ENCODE measurements around the gene TSNAXIP1.

Gene TSNAXIP1

DNA sequence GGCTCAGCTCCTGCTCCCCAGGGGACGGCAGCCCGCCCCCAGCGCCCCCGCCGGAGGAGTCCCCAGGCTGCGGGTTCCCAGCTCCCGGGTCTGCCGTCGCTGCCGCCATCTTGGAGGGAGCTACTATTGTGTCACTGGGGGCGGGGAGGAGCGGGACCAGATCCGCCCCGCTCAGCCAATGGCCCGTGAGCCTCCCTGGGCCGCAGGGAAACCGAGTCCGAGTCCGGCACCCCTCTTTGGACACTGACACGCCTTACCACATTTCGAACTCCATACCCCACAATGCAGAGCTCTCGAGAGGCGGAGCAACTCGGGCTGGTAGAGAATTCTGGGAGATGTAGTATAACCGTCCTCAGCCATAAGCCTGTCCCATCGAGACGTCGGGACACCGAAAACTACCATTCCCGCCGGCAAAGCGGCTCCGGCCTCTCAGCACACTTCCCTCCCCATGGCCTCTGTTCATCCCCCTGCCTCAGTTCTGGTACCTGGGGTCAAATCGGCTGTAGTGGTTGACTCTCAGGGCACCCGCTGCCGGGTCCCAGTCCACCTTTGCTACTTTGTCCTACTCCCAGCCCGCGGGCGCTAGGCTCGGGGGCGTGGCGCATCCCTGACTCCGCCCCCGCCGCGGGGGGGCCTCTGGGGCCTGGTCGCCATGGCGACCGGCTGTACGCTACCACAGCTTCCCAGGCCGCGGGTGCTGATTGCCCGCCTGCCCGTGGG lies at the start of gene TSNAXIP1, which contains the start of gene RANBP10:
Gene TSNAXIP1 (plus strand): TSS at position 462 of the 720 bp plus-strand sequence. CDS start 261 bp downstream, outside the sequence.
Gene RANBP10 (minus strand): TSS at position 133 of the 720 bp plus-strand sequence. CDS start 24 bp downstream, at position 109.
- TF ChIP-seq, protein P1, sequence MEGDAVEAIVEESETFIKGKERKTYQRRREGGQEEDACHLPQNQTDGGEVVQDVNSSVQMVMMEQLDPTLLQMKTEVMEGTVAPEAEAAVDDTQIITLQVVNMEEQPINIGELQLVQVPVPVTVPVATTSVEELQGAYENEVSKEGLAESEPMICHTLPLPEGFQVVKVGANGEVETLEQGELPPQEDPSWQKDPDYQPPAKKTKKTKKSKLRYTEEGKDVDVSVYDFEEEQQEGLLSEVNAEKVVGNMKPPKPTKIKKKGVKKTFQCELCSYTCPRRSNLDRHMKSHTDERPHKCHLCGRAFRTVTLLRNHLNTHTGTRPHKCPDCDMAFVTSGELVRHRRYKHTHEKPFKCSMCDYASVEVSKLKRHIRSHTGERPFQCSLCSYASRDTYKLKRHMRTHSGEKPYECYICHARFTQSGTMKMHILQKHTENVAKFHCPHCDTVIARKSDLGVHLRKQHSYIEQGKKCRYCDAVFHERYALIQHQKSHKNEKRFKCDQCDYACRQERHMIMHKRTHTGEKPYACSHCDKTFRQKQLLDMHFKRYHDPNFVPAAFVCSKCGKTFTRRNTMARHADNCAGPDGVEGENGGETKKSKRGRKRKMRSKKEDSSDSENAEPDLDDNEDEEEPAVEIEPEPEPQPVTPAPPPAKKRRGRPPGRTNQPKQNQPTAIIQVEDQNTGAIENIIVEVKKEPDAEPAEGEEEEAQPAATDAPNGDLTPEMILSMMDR (IDR thresholded peaks at IDR 0.05; ENCODE audit: low read depth, low read length) = no peak

GRCh38 chr16:67758006-67758405 lies 48.7 kb upstream of the TSNAXIP1 start:
- TF ChIP-seq, protein P1 (IDR thresholded peaks at IDR 0.05; ENCODE audit: low read depth, low read length) = no peak
- no peak for DNase-seq (ENCODE audit: extremely low read depth, low read depth)

More for the DNA sequence above, at the start of gene TSNAXIP1, which contains the start of gene RANBP10:
- peak; percentile 97 for DNase-seq (ENCODE audit: extremely low read depth, low read depth)

GRCh38 chr16:67758966-67759365 lies 47.7 kb upstream of the TSNAXIP1 start:
- DNase-seq (ENCODE audit: extremely low read depth, low read depth) = no peak
- TF ChIP-seq, protein P1 (IDR thresholded peaks at IDR 0.05; ENCODE audit: low read depth, low read length) = no peak

- DNase-seq (ENCODE audit: extremely low read depth, low read depth) = no peak
- TF ChIP-seq, protein P1 (IDR thresholded peaks at IDR 0.05; ENCODE audit: low read depth, low read length) = no peak
Observed at GRCh38 chr16:67760206-67760955, 46.3 kb upstream of the TSNAXIP1 start.

GRCh38 chr16:67760956-67761230 lies 45.8 kb upstream of the TSNAXIP1 start:
- no peak for DNase-seq (ENCODE audit: extremely low read depth, low read depth)
- TF ChIP-seq, protein P1 (IDR thresholded peaks at IDR 0.05; ENCODE audit: low read depth, low read length) = no peak

DNA sequence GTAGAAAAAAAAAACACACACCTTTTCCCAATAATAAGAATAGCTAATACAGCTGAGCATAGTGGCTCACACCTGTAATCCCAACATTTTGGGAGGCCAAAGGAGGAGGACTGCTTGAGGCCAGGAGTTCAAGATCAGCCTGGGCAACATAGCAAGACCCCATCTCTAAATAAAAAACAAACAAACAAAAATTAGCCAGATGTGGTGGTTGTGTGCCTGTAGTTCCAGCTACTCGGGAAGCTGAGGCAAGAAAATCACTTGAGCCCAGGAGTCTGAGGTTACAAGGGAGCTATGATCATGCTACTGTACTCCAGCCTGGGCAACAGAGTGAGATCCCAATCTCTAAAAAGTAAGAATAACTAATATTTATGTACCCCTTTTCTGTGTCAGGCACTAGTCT lies 44.8 kb upstream of the TSNAXIP1 start:
- TF ChIP-seq, protein P1 (IDR thresholded peaks at IDR 0.05; ENCODE audit: low read depth, low read length) = no peak
- no peak for DNase-seq (ENCODE audit: extremely low read depth, low read depth)

DNA sequence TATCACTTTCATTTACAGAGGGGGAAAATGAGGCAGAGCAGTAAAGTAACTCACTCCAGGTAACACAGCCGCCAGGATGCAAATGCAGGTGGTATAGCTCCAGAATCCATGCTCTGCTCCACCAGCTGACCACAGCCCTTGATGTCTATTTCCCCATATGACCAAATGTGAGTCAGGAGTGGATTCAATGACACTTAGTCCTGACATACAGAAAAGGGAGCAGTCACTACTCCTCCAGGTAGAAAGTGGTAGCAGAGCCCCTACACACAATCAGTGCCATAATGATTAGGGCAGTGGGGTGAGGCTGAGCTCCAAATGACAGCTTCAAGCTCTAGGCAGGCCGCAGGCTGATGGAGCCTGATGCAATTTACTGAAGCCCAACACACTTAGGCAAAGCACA lies 44.3 kb upstream of the TSNAXIP1 start:
- TF ChIP-seq, protein P1 (IDR thresholded peaks at IDR 0.05; ENCODE audit: low read depth, low read length) = no peak

More for the DNA sequence above, 44.3 kb upstream of the TSNAXIP1 start:
- no peak for DNase-seq (ENCODE audit: extremely low read depth, low read depth)
